Measurements from ENCODE around the gene PHF12.

PHF12 gene

GRCh38 chr17:28988475-28988874 is 37.2 kb upstream of the PHF12 start:
- Histone ChIP-seq H3K27ac (replicated peaks) (no peak overlapping the region), H3K4me3 (replicated peaks; ENCODE audit: insufficient read depth, low read length) (no peak overlapping the region), H3K27me3 (ENCODE audit: insufficient read depth, poor library complexity, severe bottlenecking) (no peaks in the 10 kb centered on the region)
- no peak for DNase-seq (ENCODE audit: low read depth in 1 of 2, low spot score in 1 of 2)
- TF ChIP-seq, protein P1, sequence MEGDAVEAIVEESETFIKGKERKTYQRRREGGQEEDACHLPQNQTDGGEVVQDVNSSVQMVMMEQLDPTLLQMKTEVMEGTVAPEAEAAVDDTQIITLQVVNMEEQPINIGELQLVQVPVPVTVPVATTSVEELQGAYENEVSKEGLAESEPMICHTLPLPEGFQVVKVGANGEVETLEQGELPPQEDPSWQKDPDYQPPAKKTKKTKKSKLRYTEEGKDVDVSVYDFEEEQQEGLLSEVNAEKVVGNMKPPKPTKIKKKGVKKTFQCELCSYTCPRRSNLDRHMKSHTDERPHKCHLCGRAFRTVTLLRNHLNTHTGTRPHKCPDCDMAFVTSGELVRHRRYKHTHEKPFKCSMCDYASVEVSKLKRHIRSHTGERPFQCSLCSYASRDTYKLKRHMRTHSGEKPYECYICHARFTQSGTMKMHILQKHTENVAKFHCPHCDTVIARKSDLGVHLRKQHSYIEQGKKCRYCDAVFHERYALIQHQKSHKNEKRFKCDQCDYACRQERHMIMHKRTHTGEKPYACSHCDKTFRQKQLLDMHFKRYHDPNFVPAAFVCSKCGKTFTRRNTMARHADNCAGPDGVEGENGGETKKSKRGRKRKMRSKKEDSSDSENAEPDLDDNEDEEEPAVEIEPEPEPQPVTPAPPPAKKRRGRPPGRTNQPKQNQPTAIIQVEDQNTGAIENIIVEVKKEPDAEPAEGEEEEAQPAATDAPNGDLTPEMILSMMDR (IDR thresholded peaks at IDR 0.05; ENCODE audit: insufficient read depth, low read length) = no peak
- TF ChIP-seq SPI1 (IDR thresholded peaks at IDR 0.05; ENCODE audit: borderline replicate concordance, low read depth) (no peak), GABPA (IDR thresholded peaks at IDR 0.05; ENCODE audit: low read depth) (no peak), POLR2AphosphoS5 (IDR thresholded peaks at IDR 0.05; ENCODE audit: low read depth) (no peak)
- TF ChIP-seq, protein P2, sequence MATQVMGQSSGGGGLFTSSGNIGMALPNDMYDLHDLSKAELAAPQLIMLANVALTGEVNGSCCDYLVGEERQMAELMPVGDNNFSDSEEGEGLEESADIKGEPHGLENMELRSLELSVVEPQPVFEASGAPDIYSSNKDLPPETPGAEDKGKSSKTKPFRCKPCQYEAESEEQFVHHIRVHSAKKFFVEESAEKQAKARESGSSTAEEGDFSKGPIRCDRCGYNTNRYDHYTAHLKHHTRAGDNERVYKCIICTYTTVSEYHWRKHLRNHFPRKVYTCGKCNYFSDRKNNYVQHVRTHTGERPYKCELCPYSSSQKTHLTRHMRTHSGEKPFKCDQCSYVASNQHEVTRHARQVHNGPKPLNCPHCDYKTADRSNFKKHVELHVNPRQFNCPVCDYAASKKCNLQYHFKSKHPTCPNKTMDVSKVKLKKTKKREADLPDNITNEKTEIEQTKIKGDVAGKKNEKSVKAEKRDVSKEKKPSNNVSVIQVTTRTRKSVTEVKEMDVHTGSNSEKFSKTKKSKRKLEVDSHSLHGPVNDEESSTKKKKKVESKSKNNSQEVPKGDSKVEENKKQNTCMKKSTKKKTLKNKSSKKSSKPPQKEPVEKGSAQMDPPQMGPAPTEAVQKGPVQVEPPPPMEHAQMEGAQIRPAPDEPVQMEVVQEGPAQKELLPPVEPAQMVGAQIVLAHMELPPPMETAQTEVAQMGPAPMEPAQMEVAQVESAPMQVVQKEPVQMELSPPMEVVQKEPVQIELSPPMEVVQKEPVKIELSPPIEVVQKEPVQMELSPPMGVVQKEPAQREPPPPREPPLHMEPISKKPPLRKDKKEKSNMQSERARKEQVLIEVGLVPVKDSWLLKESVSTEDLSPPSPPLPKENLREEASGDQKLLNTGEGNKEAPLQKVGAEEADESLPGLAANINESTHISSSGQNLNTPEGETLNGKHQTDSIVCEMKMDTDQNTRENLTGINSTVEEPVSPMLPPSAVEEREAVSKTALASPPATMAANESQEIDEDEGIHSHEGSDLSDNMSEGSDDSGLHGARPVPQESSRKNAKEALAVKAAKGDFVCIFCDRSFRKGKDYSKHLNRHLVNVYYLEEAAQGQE (IDR thresholded peaks at IDR 0.05; ENCODE audit: insufficient replicate concordance, low read depth) = no peak

- TF ChIP-seq, protein P1 (IDR thresholded peaks at IDR 0.05; ENCODE audit: insufficient read depth, low read length) = no peak
- TF ChIP-seq SPI1 (IDR thresholded peaks at IDR 0.05; ENCODE audit: borderline replicate concordance, low read depth) = no peak
- TF ChIP-seq POLR2AphosphoS5 (IDR thresholded peaks at IDR 0.05; ENCODE audit: low read depth) = no peak
- TF ChIP-seq, protein P2 (IDR thresholded peaks at IDR 0.05; ENCODE audit: insufficient replicate concordance, low read depth) = no peak
- no peak for TF ChIP-seq GABPA (IDR thresholded peaks at IDR 0.05; ENCODE audit: low read depth)
- no peak overlapping the region for H3K4me3 ChIP-seq (replicated peaks; ENCODE audit: insufficient read depth, low read length)
- DNase-seq (ENCODE audit: low read depth in 1 of 2, low spot score in 1 of 2) = no peak
- no peak overlapping the region for H3K27ac ChIP-seq (replicated peaks)
- H3K27me3 ChIP-seq (ENCODE audit: insufficient read depth, poor library complexity, severe bottlenecking) = no peaks in the 10 kb centered on the region
These were observed 35.7 kb upstream of the PHF12 start for GRCh38 chr17:28986714-28987655.

DNA sequence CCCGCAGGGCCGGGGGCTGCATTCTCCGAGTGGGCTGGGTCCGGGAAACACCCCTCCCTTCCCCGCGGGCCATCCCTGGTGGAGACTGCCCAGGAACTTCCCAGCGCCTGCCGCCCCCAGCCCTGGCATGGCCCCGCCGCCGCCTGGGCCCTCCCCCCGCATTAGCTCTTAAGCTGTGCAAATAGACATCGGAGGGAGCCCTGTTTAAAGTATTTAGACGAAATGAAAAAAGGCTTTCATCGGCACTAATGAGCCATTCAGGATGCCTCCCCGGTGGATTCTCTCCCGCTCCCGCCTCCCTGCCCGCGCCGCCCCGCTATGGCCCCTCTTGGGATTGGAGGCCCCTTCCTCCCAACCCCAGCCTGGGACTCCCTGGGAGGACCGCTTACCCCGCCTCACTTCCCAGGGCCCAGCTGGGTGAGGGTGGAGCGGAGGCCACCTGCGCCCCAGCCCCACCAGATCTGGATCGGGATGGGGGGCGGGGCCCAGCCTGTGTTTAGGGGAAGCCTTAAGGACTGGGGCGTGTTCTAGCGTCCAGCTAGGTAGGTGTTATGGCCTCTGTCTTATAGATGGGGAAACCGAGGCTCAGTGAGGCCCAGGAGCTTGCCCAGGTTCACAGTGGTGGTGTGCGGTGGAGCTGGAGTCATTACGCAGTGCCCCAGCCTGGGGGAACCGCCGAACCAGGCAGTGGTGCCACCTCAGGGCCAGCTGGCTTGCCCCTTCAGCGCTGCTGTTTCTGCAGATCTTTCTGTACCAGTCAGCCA is 34.8 kb upstream of the PHF12 start:
- no peak for DNase-seq (ENCODE audit: low read depth in 1 of 2, low spot score in 1 of 2)
- H3K27me3 ChIP-seq (ENCODE audit: insufficient read depth, poor library complexity, severe bottlenecking) = no peaks in the 10 kb centered on the region
- TF ChIP-seq, protein P1 (IDR thresholded peaks at IDR 0.05; ENCODE audit: insufficient read depth, low read length) = no peak
- TF ChIP-seq GABPA (IDR thresholded peaks at IDR 0.05; ENCODE audit: low read depth) (no peak), SPI1 (IDR thresholded peaks at IDR 0.05; ENCODE audit: borderline replicate concordance, low read depth) (no peak), POLR2AphosphoS5 (IDR thresholded peaks at IDR 0.05; ENCODE audit: low read depth) (no peak)
- TF ChIP-seq, protein P2 (IDR thresholded peaks at IDR 0.05; ENCODE audit: insufficient replicate concordance, low read depth) = no peak
- no peak overlapping the region for H3K4me3 ChIP-seq (replicated peaks; ENCODE audit: insufficient read depth, low read length)
- H3K27ac ChIP-seq (replicated peaks) = no peak overlapping the region

Data from HL-60 (cell line).